Vagina (tissue), 2 donors: ENCODE data around the gene FGF21. TPM values are rescaled to one million over a fixed set of nuclear protein-coding genes. Genes with fewer than 3 reads are reported as not detected.
A peak's percentile ranks its signal among the peaks of the same experiment; 100 is the strongest.

Experiments
- DNase-seq, 2 donors: peaks; one replicate each; pipeline ENCODE4 v3.0.0-alpha.2; 2017; ENCODE audit errors: extremely low spot score in 2 of 2
- H3K27ac ChIP-seq: fragments of 200-600 bp; sonication (generic); one replicate; pipeline ENCODE4 v1.5.1; 2019
- H3K27me3 ChIP-seq: fragments of 200-600 bp; sonication (generic); one replicate; pipeline ENCODE4 v1.5.1; 2019
- H3K36me3 ChIP-seq, 2 donors: fragments of 200-600 bp; sonication (generic); one replicate each; pipeline ENCODE4 v1.5.1; 2017 to 2019
- H3K4me1 ChIP-seq: fragments of 200-600 bp; sonication (generic); one replicate; pipeline ENCODE4 v1.5.1; 2019
- H3K4me3 ChIP-seq, 2 donors: fragments of 200-600 bp; sonication (generic); 1 replicate in 1 of 2; 2 replicates in 1 of 2; pipeline ENCODE4 v1.5.1; 2016 to 2019
- H3K9me3 ChIP-seq: fragments of 200-600 bp; sonication (generic); one replicate; pipeline ENCODE4 v1.5.1; 2019
- CTCF ChIP-seq, 3 experiments: fragments of 450-650 bp in 2 of 3; fragments of 200-600 bp in 1 of 3; sonication (generic) in 1 of 3; IDR thresholded peaks; one replicate each; pipeline ENCODE4 v1.5.1; 2017 to 2019; ENCODE audit warnings: antibody characterized with exemption in 3 of 3, mild to moderate bottlenecking in 2 of 3, moderate library complexity in 2 of 3
- POLR2A ChIP-seq, 2 donors: fragments of 450-650 bp; IDR thresholded peaks; one replicate each; pipeline ENCODE4 v1.6.1; 2017; ENCODE audit warnings: antibody characterized with exemption in 2 of 2, mild to moderate bottlenecking in 2 of 2, moderate library complexity in 2 of 2
- POLR2AphosphoS5 ChIP-seq, 2 donors: sonication (generic); formaldehyde crosslinking; IDR thresholded peaks; one replicate each; pipeline ENCODE4 v1.9.0; 2017; ENCODE audit warnings: antibody characterized with exemption in 2 of 2, mild to moderate bottlenecking in 2 of 2, low read depth in 1 of 2; ENCODE audit not compliant: insufficient read depth in 1 of 2
- intact Hi-C: fragments of 100-400 bp; cut with DNase I; formaldehyde crosslinking; loops from one replicate; pipeline ENCODE4 v1.15.1; 2023
- total RNA-seq: library from RNA; depleted of rRNA; stranded (reverse); fragments of >200 nt; gene quantifications from one replicate; pipeline ENCODE4 v1.2.3, GENCODE V29; 2016

FGF21 gene
- total RNA-seq, 1 donor from 2014 or later: not detected

- intact Hi-C loops: no loop called here
- TF ChIP-seq CTCF (IDR thresholded peaks at IDR 0.05) (no peak), POLR2AphosphoS5 (IDR thresholded peaks at IDR 0.05; ENCODE audit: insufficient read depth in 1 of 2, low read depth in 1 of 2) (no peak), POLR2A (IDR thresholded peaks at IDR 0.05) (no peak)
- DNase-seq: no peak
Observed at GRCh38 chr19:48749571-48750198, 5.6 kb upstream of the FGF21 start.

GRCh38 chr19:48750351-48750750 lies 5.0 kb upstream of the FGF21 start:
- Histone ChIP-seq H3K9me3 (no peaks in the 10 kb centered on the region), H3K4me3 (no peak overlapping the region), H3K4me1 (peaks cover 26% of the 10 kb centered on the region), H3K27me3 (no peaks in the 10 kb centered on the region), H3K36me3 (no peaks in the 10 kb centered on the region), H3K27ac (no peak overlapping the region)
- intact Hi-C loops: no loop called here
- no peak for DNase-seq
- no peak for TF ChIP-seq CTCF (IDR thresholded peaks at IDR 0.05)
- no peak for TF ChIP-seq POLR2AphosphoS5 (IDR thresholded peaks at IDR 0.05; ENCODE audit: insufficient read depth in 1 of 2, low read depth in 1 of 2)
- no peak for TF ChIP-seq POLR2A (IDR thresholded peaks at IDR 0.05)

More at GRCh38 chr19:48749571-48750198, 5.6 kb upstream of the FGF21 start:
- Histone ChIP-seq H3K27me3 (no peaks in the 10 kb centered on the region), H3K36me3 (no peaks in the 10 kb centered on the region), H3K9me3 (no peaks in the 10 kb centered on the region), H3K4me3 (no peak overlapping the region), H3K4me1 (peaks cover 26% of the 10 kb centered on the region), H3K27ac (no peak overlapping the region)

GRCh38 chr19:48750771-48751504 lies 4.4 kb upstream of the FGF21 start:
- no peaks in the 10 kb centered on the region for H3K36me3 ChIP-seq
- intact Hi-C loops: no loop called here
- no peak overlapping the region for H3K4me3 ChIP-seq
- no peaks in the 10 kb centered on the region for H3K27me3 ChIP-seq
- no peak overlapping the region for H3K27ac ChIP-seq
- DNase-seq: no peak
- TF ChIP-seq POLR2A (IDR thresholded peaks at IDR 0.05): no peak
- TF ChIP-seq POLR2AphosphoS5 (IDR thresholded peaks at IDR 0.05; ENCODE audit: insufficient read depth in 1 of 2, low read depth in 1 of 2): no peak
- no peak for TF ChIP-seq CTCF (IDR thresholded peaks at IDR 0.05)
- peaks cover 26% of the 10 kb centered on the region for H3K4me1 ChIP-seq
- H3K9me3 ChIP-seq: no peaks in the 10 kb centered on the region

GRCh38 chr19:48751845-48752495 lies 3.4 kb upstream of the FGF21 start:
- H3K4me3 ChIP-seq: peak overlapping the region; percentile 42 to 44
- intact Hi-C loops: no loop called here
- H3K4me1 ChIP-seq: peaks cover 23% of the 10 kb centered on the region
- H3K36me3 ChIP-seq: no peaks in the 10 kb centered on the region
- no peaks in the 10 kb centered on the region for H3K9me3 ChIP-seq
- no peak for DNase-seq
- no peaks in the 10 kb centered on the region for H3K27me3 ChIP-seq
- TF ChIP-seq POLR2A (IDR thresholded peaks at IDR 0.05): no peak
- TF ChIP-seq CTCF (IDR thresholded peaks at IDR 0.05): no peak
- no peak for TF ChIP-seq POLR2AphosphoS5 (IDR thresholded peaks at IDR 0.05; ENCODE audit: insufficient read depth in 1 of 2, low read depth in 1 of 2)
- peak overlapping the region; percentile 40 for H3K27ac ChIP-seq
